ENCODE results near the gene ATP11A.

The ATP11A gene

DNA sequence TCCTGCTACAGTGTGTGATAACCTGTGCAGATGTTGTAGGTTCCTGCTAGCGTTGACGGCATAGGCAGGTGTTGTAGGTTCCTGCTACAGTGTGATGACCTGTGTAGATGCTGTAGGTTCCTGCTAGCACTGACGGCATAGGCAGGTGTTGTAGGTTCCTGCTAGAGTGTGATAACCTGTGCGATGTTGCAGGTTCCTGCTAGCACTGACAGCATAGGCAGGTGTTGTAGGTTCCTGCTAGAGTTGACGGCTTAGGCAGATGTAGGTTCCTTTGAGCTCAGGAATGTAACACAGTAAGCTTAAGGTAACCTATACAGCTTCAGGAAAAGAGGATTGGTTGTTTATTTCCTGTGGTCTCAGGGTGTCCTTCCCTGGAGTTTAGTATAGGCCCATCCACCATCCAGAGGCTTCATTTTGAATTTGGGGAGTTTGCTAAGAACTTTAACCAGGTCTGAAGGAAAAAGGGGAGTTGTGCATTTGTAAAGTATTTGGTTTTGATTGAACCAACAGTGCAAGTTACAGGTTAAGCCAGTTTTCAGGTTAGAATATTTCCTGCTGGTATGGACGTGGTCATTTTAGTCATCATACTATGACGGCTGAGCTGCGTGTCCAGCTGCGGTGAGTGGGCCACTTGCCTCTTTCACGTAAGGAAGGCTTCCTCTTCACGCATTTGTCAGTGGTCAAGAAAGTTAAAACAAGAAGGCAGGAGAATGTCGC is 53.8 kb downstream of the ATP11A start:
- Histone ChIP-seq H3K27ac (no peak overlapping the region), H3K9me3 (ENCODE audit: low read depth, low read length) (no peaks in the 10 kb centered on the region), H3K4me3 (no peak overlapping the region), H3K9ac (ENCODE audit: insufficient read length) (no peak overlapping the region), H3K36me3 (ENCODE audit: insufficient read depth, low read length) (no peaks in the 10 kb centered on the region)
- TF ChIP-seq POLR2AphosphoS5 (IDR thresholded peaks at IDR 0.05; ENCODE audit: borderline replicate concordance, low read depth, low read length) (no peak), FOXP2 (optimal IDR thresholded peaks at IDR 0.05; ENCODE audit: control extremely low read depth, extremely low read length, insufficient read depth) (no peak), EZH2 (IDR thresholded peaks at IDR 0.05) (no peak)
- DNase-seq (ENCODE audit: low read depth, low spot score) = no peak

DNA sequence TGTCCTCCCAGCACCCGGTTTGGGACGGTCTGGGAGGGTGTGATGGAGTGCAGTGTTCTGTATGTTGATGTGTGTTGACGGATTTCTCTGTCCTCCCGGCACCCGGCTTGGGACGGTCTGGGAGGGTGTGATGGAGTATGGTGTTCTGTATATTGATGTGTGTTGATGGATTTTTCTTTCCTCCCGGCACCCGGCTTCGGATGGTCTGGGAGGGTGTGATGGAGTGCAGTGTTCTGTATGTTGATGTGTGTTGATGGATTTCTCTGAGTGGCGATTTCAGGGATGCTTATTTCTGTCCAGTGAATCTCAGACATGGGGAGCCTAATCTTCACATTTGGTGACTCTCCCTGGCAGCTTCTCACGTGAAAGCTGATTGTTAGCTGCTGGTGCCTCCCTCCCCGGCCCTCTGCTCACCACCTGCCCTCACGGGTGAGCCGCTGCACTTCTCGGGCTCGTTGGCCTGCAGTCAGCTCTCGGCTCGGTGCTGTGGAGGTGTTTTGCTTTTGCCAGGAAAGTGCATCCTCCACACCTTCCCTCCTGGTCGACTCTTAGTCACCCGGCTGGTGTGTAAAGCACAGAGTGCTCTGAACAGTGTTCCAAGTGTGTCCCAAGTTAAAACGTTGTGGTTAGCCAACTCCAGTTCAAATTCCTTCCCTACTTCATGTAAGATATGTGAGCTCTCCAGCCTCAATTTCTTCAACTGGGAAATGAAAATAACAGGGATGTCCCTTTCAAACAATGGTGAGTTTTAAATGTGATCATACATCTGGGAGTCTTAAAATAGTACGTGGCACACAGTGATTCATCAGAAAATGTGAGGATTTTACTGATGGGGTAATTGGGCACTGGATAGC is 54.6 kb downstream of the ATP11A start:
- DNase-seq (ENCODE audit: low read depth, low spot score) = no peak
- no peak for TF ChIP-seq EZH2 (IDR thresholded peaks at IDR 0.05)
- no peak for TF ChIP-seq FOXP2 (optimal IDR thresholded peaks at IDR 0.05; ENCODE audit: control extremely low read depth, extremely low read length, insufficient read depth)
- TF ChIP-seq POLR2AphosphoS5 (IDR thresholded peaks at IDR 0.05; ENCODE audit: borderline replicate concordance, low read depth, low read length) = no peak
- Histone ChIP-seq H3K9ac (ENCODE audit: insufficient read length) (no peak overlapping the region), H3K4me3 (no peak overlapping the region), H3K9me3 (ENCODE audit: low read depth, low read length) (no peaks in the 10 kb centered on the region), H3K27ac (no peak overlapping the region), H3K36me3 (ENCODE audit: insufficient read depth, low read length) (no peaks in the 10 kb centered on the region)

DNA sequence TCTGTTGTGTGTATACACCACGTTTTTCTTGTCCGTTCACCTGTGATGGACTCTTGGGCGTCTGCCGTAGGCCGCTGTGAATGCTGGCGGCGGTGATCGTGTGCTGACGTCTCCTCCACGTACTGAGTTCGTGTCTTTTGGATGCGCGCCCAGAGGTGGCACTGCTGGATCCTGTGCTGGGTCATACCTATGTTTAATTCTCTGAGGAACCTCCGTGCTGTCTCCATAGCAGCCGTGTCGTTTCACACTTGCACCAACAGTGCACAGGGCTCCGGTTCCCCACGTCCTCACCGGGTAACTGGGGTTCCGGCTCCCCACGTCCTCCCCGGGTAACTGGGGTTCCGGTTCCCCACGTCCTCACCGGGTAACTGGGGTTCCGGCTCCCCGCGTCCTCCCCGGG is 56.2 kb downstream of the ATP11A start:
- no peak overlapping the region for H3K27ac ChIP-seq
- no peak for DNase-seq (ENCODE audit: low read depth, low spot score)
- TF ChIP-seq POLR2AphosphoS5 (IDR thresholded peaks at IDR 0.05; ENCODE audit: borderline replicate concordance, low read depth, low read length) (no peak), FOXP2 (optimal IDR thresholded peaks at IDR 0.05; ENCODE audit: control extremely low read depth, extremely low read length, insufficient read depth) (no peak), EZH2 (IDR thresholded peaks at IDR 0.05) (no peak)

DNA sequence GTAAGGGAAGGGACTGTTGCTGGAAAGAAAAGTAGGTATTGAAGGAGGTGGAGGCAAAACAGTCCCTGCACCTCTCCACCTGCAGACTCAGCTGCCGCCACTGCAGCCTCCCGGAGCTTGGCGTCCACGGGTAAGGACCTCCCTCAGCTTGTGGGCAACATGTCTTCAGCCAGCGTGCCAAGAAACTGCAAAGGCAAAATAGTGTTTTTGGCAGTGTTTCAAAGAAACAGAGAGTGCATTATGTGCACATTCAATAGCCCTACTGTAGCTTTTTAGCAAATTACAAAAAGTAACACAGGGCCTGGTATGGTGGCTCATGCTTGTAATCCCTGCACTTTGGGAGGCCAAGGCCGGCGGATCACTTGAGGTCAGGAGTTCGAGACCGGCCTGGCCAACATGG is 57.4 kb downstream of the ATP11A start:
- Histone ChIP-seq H3K9ac (ENCODE audit: insufficient read length) (no peak overlapping the region), H3K4me3 (no peak overlapping the region), H3K9me3 (ENCODE audit: low read depth, low read length) (no peaks in the 10 kb centered on the region), H3K36me3 (ENCODE audit: insufficient read depth, low read length) (no peaks in the 10 kb centered on the region), H3K27ac (no peak overlapping the region)
- TF ChIP-seq EZH2 (IDR thresholded peaks at IDR 0.05) = no peak
- no peak for TF ChIP-seq FOXP2 (optimal IDR thresholded peaks at IDR 0.05; ENCODE audit: control extremely low read depth, extremely low read length, insufficient read depth)
- TF ChIP-seq POLR2AphosphoS5 (IDR thresholded peaks at IDR 0.05; ENCODE audit: borderline replicate concordance, low read depth, low read length) = no peak
- DNase-seq (ENCODE audit: low read depth, low spot score) = no peak

More for the DNA sequence above, 56.2 kb downstream of the ATP11A start:
- Histone ChIP-seq H3K9ac (ENCODE audit: insufficient read length) (no peak overlapping the region), H3K36me3 (ENCODE audit: insufficient read depth, low read length) (no peaks in the 10 kb centered on the region), H3K4me3 (no peak overlapping the region), H3K9me3 (ENCODE audit: low read depth, low read length) (no peaks in the 10 kb centered on the region)

DNA sequence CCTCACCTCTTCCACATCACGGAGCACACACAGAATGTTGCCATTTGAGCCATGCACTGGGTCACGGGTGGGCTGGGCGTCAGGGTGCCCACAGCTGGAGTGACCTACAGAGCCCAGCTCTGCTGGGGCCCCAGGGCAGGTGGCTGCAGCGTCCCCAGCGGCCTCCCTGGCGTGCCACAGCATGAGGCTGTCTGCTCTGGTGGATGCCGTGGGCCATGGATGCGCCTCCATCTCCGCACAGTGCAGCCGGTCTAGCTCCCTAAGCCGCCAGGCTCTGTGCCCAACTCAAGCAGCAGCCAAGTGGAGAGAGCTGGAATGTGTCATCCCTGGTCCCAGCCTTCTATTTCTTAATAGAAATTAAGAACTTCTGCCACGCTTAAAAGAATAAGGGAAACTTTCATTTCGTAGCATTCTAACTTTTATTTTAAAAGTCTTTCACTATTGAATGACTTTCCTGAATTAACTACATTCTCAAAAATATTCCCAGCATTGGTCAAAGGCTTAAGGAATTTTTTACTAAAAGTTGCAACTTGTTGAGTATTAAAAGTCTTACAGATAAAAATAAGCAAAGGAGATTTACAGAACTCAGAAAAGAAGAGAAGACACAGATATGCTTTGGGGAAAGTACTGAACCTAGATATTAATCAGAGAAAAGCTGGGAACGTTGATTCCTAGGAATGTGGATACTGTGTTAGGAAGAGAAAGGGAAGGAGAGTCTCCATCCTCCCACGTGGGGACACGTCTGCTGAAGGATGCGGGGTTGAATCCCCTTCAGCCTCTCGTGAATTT is 59.3 kb downstream of the ATP11A start:
- TF ChIP-seq EZH2 (IDR thresholded peaks at IDR 0.05) = no peak
- TF ChIP-seq FOXP2 (optimal IDR thresholded peaks at IDR 0.05; ENCODE audit: control extremely low read depth, extremely low read length, insufficient read depth) = no peak
- TF ChIP-seq POLR2AphosphoS5 (IDR thresholded peaks at IDR 0.05; ENCODE audit: borderline replicate concordance, low read depth, low read length) = no peak
- Histone ChIP-seq H3K27ac (no peak overlapping the region), H3K36me3 (ENCODE audit: insufficient read depth, low read length) (no peaks in the 10 kb centered on the region), H3K9me3 (ENCODE audit: low read depth, low read length) (no peaks in the 10 kb centered on the region), H3K4me3 (no peak overlapping the region), H3K9ac (ENCODE audit: insufficient read length) (no peak overlapping the region)
- no peak for DNase-seq (ENCODE audit: low read depth, low spot score)

DNA sequence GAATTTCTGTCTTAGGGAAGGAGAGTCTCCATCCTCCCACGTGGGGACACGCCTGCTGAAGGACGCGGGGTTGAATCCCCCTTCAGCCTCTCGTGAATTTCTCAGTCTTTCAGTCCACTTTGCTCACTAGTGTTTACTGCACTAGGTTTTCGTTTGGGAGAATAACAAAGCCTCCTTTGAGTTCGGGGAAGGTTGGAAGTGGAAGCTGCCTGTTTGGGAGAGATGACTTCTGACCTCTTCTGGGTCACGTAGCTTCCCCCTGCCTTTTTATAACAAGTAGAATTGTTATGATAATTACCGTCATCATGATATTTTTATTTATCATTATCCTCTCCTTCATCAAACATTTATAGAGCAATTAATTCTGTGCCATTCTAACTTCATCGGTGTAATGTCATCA is 60.7 kb downstream of the ATP11A start:
- TF ChIP-seq EZH2 (IDR thresholded peaks at IDR 0.05) (no peak), FOXP2 (optimal IDR thresholded peaks at IDR 0.05; ENCODE audit: control extremely low read depth, extremely low read length, insufficient read depth) (no peak), POLR2AphosphoS5 (IDR thresholded peaks at IDR 0.05; ENCODE audit: borderline replicate concordance, low read depth, low read length) (no peak)
- Histone ChIP-seq H3K4me3 (no peak overlapping the region), H3K36me3 (ENCODE audit: insufficient read depth, low read length) (no peaks in the 10 kb centered on the region), H3K9me3 (ENCODE audit: low read depth, low read length) (no peaks in the 10 kb centered on the region), H3K27ac (no peak overlapping the region), H3K9ac (ENCODE audit: insufficient read length) (no peak overlapping the region)
- DNase-seq (ENCODE audit: low read depth, low spot score) = no peak

DNA sequence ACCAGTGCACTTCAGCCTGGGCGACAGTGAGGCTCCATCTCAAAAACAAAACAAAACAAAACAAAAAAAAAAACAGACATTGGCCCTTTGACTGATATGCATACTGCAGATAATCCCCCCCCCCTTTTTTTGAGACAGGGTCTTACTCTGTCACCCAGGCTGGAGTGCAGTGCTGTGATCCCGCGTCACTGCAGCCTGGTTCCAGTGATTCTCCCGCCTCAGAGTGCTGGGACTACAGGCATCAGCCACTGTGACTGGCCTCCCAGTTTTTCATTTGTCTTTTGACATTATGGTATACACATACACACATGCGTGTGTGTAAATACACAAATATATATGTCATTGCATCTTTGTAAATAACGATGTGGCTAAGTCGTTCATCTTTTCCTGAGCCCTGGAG is 61.8 kb downstream of the ATP11A start:
- no peak for DNase-seq (ENCODE audit: low read depth, low spot score)
- TF ChIP-seq POLR2AphosphoS5 (IDR thresholded peaks at IDR 0.05; ENCODE audit: borderline replicate concordance, low read depth, low read length) (no peak), FOXP2 (optimal IDR thresholded peaks at IDR 0.05; ENCODE audit: control extremely low read depth, extremely low read length, insufficient read depth) (no peak), EZH2 (IDR thresholded peaks at IDR 0.05) (no peak)
- no peak overlapping the region for H3K4me3 ChIP-seq
- H3K36me3 ChIP-seq (ENCODE audit: insufficient read depth, low read length) = no peaks in the 10 kb centered on the region
- H3K9ac ChIP-seq (ENCODE audit: insufficient read length) = no peak overlapping the region
- no peak overlapping the region for H3K27ac ChIP-seq
- no peaks in the 10 kb centered on the region for H3K9me3 ChIP-seq (ENCODE audit: low read depth, low read length)

DNA sequence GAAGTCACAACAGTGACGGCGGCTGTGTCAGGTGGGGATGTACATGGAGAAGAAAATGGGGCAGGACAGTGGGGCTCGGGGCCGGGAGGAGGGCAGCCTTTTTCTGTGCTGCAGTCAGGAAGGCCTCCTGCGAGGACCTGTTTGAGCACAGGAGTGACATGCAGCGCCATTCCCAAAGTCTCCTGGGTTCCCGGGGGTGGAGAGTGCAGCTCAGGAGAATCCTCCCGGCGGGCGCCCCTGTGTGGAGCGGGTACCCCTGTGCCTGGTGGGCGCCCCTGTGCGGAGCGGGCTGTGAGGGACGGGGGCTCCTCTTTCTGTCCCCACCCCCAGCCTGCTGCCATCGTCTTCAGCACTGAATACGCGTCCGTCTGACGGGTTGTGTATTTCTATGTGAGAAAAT is 62.4 kb downstream of the ATP11A start:
- H3K27ac ChIP-seq = no peak overlapping the region
- no peaks in the 10 kb centered on the region for H3K9me3 ChIP-seq (ENCODE audit: low read depth, low read length)
- TF ChIP-seq FOXP2 (optimal IDR thresholded peaks at IDR 0.05; ENCODE audit: control extremely low read depth, extremely low read length, insufficient read depth) = no peak
- TF ChIP-seq POLR2AphosphoS5 (IDR thresholded peaks at IDR 0.05; ENCODE audit: borderline replicate concordance, low read depth, low read length) = no peak
- TF ChIP-seq EZH2 (IDR thresholded peaks at IDR 0.05) = no peak
- no peak for DNase-seq (ENCODE audit: low read depth, low spot score)
- no peaks in the 10 kb centered on the region for H3K36me3 ChIP-seq (ENCODE audit: insufficient read depth, low read length)
- no peak overlapping the region for H3K9ac ChIP-seq (ENCODE audit: insufficient read length)
- H3K4me3 ChIP-seq = no peak overlapping the region
